ENCODE results near the gene CYBRD1.
"Not testable (repeated sequence)": the region's sequence is repeated elsewhere in the genome, so short reads cannot be mapped to it uniquely, and the experiment has no call there.

Gene CYBRD1

GRCh38 chr2:171523088-171524017 is 1.1 kb downstream of the CYBRD1 start:
- H3K9me3 ChIP-seq (ENCODE audit: low read length) = no peaks in the 10 kb centered on the region
- no peaks in the 10 kb centered on the region for H3K27me3 ChIP-seq (ENCODE audit: insufficient read depth, low read length)
- H3K4me3 ChIP-seq (ENCODE audit: low read length) = peak overlapping the region; percentile 92
- H3K36me3 ChIP-seq (ENCODE audit: insufficient read depth, low read length) = no peaks in the 10 kb centered on the region
- H3K4me1 ChIP-seq (ENCODE audit: insufficient read depth, low read length) = peaks cover 8% of the 10 kb centered on the region
- peak overlapping the region; percentile 83 for H2AFZ ChIP-seq (ENCODE audit: low read depth, low read length)

DNA sequence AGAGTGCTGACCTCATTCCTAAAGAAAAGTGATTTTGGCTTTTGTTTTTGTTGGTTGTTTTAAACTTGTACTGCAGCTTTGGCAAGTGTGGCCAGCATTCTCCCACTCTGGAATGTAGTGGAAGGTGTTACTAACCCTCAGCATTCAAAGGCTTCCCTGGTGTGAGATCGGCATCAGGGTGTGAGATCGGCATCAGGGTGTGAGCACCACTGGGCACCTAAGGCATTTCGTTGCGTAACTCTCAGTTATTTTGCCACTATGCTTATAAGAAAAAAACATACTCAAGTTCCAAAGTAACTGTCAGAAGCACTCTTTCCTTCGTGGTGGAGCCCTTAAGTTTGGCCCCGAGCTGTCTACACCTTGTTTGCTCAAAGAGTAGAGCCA is 1.7 kb downstream of the CYBRD1 start:
- Histone ChIP-seq H3K27me3 (ENCODE audit: insufficient read depth, low read length) (no peaks in the 10 kb centered on the region), H2AFZ (ENCODE audit: low read depth, low read length) (peak overlapping the region; percentile 83), H3K36me3 (ENCODE audit: insufficient read depth, low read length) (no peaks in the 10 kb centered on the region), H3K4me3 (ENCODE audit: low read length) (peak overlapping the region; percentile 92), H3K4me1 (ENCODE audit: insufficient read depth, low read length) (peaks cover 8% of the 10 kb centered on the region), H3K9me3 (ENCODE audit: low read length) (no peaks in the 10 kb centered on the region)

- Histone ChIP-seq H3K36me3 (ENCODE audit: insufficient read depth, low read length) (no peaks in the 10 kb centered on the region), H3K4me3 (ENCODE audit: low read length) (no peak overlapping the region), H3K9me3 (ENCODE audit: low read length) (peaks cover 4% of the 10 kb centered on the region), H3K4me1 (ENCODE audit: insufficient read depth, low read length) (no peaks in the 10 kb centered on the region), H3K27me3 (ENCODE audit: insufficient read depth, low read length) (no peaks in the 10 kb centered on the region), H2AFZ (ENCODE audit: low read depth, low read length) (no peak overlapping the region)
Observed at GRCh38 chr2:171529914-171530313, 7.6 kb downstream of the CYBRD1 start.

DNA sequence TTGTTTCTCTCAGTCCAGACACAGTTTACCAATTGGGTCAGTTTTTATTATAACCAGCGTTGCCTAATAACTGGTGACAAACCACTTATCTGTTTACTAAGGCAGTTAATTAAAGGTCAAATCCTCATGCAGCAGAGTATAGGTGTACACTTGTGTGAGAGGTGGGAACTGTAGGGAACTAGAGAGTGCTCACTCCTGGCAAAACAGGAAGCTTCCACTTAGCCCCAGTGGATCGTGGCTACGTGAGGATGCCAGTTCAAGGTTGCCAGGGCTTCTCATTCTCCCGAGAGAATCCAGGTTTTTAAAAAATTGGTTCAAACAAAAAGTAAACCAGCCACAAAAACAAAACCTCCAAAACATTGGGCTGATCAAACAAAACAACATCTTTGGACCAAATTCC is 8.1 kb downstream of the CYBRD1 start:
- no peaks in the 10 kb centered on the region for H3K4me1 ChIP-seq (ENCODE audit: insufficient read depth, low read length)
- H3K9me3 ChIP-seq (ENCODE audit: low read length) = peaks cover 4% of the 10 kb centered on the region
- H3K27me3 ChIP-seq (ENCODE audit: insufficient read depth, low read length) = no peaks in the 10 kb centered on the region
- no peak overlapping the region for H2AFZ ChIP-seq (ENCODE audit: low read depth, low read length)
- H3K4me3 ChIP-seq (ENCODE audit: low read length) = no peak overlapping the region
- no peaks in the 10 kb centered on the region for H3K36me3 ChIP-seq (ENCODE audit: insufficient read depth, low read length)

- not testable (repeated sequence) for H3K36me3 ChIP-seq (ENCODE audit: insufficient read depth, low read length); H3K9me3 ChIP-seq (ENCODE audit: low read length); H2AFZ ChIP-seq (ENCODE audit: low read depth, low read length); H3K4me1 ChIP-seq (ENCODE audit: insufficient read depth, low read length); H3K27me3 ChIP-seq (ENCODE audit: insufficient read depth, low read length); H3K4me3 ChIP-seq (ENCODE audit: low read length)
Observed at GRCh38 chr2:171530859-171531258, 8.6 kb downstream of the CYBRD1 start.

DNA sequence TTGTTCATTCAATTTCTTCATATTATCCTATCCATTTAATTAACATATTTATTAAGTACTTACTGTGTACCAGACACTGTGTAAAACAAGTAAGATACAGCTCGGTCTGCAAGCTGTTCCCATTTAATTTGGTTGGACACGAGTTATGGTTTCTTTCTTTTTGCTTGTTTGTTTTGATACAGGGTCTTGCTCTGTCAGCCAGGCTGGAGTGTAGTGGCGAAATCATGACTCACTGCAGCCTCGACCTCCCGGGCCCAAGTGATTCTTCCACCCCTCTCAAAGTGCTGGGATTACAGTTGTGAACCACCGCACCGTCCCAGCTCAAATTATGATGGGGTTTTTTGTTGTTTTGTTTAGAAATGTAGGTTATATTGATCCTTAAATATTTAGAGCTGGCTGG is 9.0 kb downstream of the CYBRD1 start:
- Histone ChIP-seq H3K9me3 (ENCODE audit: low read length) (peaks cover 4% of the 10 kb centered on the region), H2AFZ (ENCODE audit: low read depth, low read length) (no peak overlapping the region), H3K4me3 (ENCODE audit: low read length) (no peak overlapping the region), H3K27me3 (ENCODE audit: insufficient read depth, low read length) (no peaks in the 10 kb centered on the region), H3K36me3 (ENCODE audit: insufficient read depth, low read length) (no peaks in the 10 kb centered on the region), H3K4me1 (ENCODE audit: insufficient read depth, low read length) (no peaks in the 10 kb centered on the region)

- Histone ChIP-seq H3K4me1 (ENCODE audit: insufficient read depth, low read length) (no peaks in the 10 kb centered on the region), H3K4me3 (ENCODE audit: low read length) (no peak overlapping the region), H3K27me3 (ENCODE audit: insufficient read depth, low read length) (no peaks in the 10 kb centered on the region), H2AFZ (ENCODE audit: low read depth, low read length) (no peak overlapping the region), H3K36me3 (ENCODE audit: insufficient read depth, low read length) (no peaks in the 10 kb centered on the region), H3K9me3 (ENCODE audit: low read length) (peaks cover 4% of the 10 kb centered on the region)
Observed at GRCh38 chr2:171531836-171532450, 9.7 kb downstream of the CYBRD1 start.

DNA sequence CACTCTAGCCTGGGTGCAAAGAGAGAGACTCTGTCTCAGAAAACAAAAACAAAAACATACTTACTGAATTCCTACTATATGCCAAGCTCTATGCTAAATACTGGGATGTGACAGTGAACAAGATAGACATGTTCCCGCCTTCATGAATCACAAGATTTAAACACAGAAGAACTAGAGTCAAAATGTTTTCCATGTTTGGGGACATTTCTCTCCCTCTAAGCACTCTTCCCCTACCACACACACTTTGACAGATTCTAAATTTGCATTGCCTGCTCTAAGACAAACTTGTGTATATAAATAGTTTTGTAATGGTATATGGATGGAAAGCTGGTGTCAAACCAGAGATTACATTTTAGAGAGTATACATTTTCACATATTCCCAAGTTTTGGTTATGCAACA is 11.1 kb downstream of the CYBRD1 start:
- Histone ChIP-seq H2AFZ (ENCODE audit: low read depth, low read length) (no peak overlapping the region), H3K4me3 (ENCODE audit: low read length) (no peak overlapping the region), H3K36me3 (ENCODE audit: insufficient read depth, low read length) (no peaks in the 10 kb centered on the region), H3K27me3 (ENCODE audit: insufficient read depth, low read length) (no peaks in the 10 kb centered on the region), H3K4me1 (ENCODE audit: insufficient read depth, low read length) (no peaks in the 10 kb centered on the region), H3K9me3 (ENCODE audit: low read length) (peaks cover 4% of the 10 kb centered on the region)

DNA sequence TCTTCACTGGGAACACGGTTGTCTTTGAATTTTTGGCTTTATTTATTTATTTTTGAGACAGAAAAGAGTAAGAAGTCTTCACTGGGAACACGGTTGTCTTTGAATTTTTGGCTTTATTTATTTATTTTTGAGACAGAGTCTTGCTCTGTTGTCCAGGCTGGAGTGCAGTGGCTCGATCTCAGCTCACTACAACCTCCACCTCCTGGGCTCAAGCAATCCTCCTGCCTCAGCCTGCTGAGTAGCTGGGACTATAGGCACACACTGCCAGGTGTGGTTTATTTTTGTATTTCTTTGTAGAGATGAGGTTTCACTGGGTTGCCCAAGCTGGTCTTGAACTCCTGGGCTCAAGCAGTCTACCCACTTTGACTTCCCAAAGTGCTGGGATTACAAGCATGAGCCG is 13.3 kb downstream of the CYBRD1 start:
- not testable (repeated sequence) for H3K36me3 ChIP-seq (ENCODE audit: insufficient read depth, low read length); H2AFZ ChIP-seq (ENCODE audit: low read depth, low read length); H3K9me3 ChIP-seq (ENCODE audit: low read length); H3K27me3 ChIP-seq (ENCODE audit: insufficient read depth, low read length); H3K4me1 ChIP-seq (ENCODE audit: insufficient read depth, low read length); H3K4me3 ChIP-seq (ENCODE audit: low read length)

DNA sequence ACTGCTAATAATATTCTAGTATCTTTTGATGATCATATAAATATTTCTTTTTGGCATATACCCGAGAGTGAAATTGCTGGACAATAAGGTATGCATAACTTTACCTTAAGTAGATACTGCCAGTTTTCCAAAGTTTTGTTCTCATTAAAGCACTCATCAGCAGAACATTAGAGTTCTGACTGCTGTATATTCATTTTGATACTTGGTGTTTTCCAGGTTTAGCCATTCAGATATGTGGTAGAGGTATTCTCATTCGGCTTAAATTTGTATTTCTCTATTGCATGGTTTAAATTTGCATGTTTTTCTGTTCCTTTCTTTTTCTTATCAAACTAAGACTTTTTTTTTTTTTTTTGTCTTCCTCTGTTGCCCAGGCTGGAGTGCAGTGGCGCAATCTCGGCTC is 18.2 kb downstream of the CYBRD1 start:
- H3K9me3 ChIP-seq (ENCODE audit: low read length) = no peaks in the 10 kb centered on the region
- no peak overlapping the region for H3K4me3 ChIP-seq (ENCODE audit: low read length)
- H3K4me1 ChIP-seq (ENCODE audit: insufficient read depth, low read length) = no peaks in the 10 kb centered on the region
- H3K36me3 ChIP-seq (ENCODE audit: insufficient read depth, low read length) = peaks cover 3% of the 10 kb centered on the region
- no peak overlapping the region for H2AFZ ChIP-seq (ENCODE audit: low read depth, low read length)
- H3K27me3 ChIP-seq (ENCODE audit: insufficient read depth, low read length) = no peaks in the 10 kb centered on the region

- Histone ChIP-seq H3K27me3 (ENCODE audit: insufficient read depth, low read length) (no peaks in the 10 kb centered on the region), H3K36me3 (ENCODE audit: insufficient read depth, low read length) (peaks cover 3% of the 10 kb centered on the region), H3K4me1 (ENCODE audit: insufficient read depth, low read length) (no peaks in the 10 kb centered on the region), H2AFZ (ENCODE audit: low read depth, low read length) (no peak overlapping the region), H3K9me3 (ENCODE audit: low read length) (no peaks in the 10 kb centered on the region), H3K4me3 (ENCODE audit: low read length) (no peak overlapping the region)
Observed at GRCh38 chr2:171541202-171541887, 19.1 kb downstream of the CYBRD1 start.

DNA sequence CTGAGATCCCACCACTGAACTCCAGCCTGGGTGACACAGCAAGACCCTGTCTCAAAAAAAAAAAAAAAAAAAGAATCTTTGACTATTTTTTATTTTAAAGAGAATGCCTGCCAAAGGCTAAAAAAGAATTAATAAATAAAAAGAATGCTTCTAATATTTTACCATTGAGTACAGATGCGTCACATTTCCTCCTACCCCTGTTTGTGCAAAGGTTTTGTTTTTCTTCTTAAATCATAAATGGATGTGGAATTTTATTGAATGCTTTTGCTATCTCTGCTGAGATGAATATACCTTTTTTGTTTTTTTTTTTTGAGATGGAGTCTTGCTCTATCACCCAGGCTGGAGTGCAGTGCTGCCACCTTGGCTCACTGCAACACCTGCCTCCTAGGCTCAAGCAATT is 22.8 kb downstream of the CYBRD1 start:
- Histone ChIP-seq H3K4me3 (ENCODE audit: low read length) (no peak overlapping the region), H3K36me3 (ENCODE audit: insufficient read depth, low read length) (peaks cover 3% of the 10 kb centered on the region), H3K27me3 (ENCODE audit: insufficient read depth, low read length) (no peaks in the 10 kb centered on the region), H2AFZ (ENCODE audit: low read depth, low read length) (no peak overlapping the region), H3K9me3 (ENCODE audit: low read length) (no peaks in the 10 kb centered on the region), H3K4me1 (ENCODE audit: insufficient read depth, low read length) (no peaks in the 10 kb centered on the region)

- Histone ChIP-seq H2AFZ (ENCODE audit: low read depth, low read length) (no peak overlapping the region), H3K4me1 (ENCODE audit: insufficient read depth, low read length) (no peaks in the 10 kb centered on the region), H3K4me3 (ENCODE audit: low read length) (no peak overlapping the region), H3K36me3 (ENCODE audit: insufficient read depth, low read length) (peaks cover 3% of the 10 kb centered on the region), H3K9me3 (ENCODE audit: low read length) (no peaks in the 10 kb centered on the region), H3K27me3 (ENCODE audit: insufficient read depth, low read length) (no peaks in the 10 kb centered on the region)
Observed at GRCh38 chr2:171547256-171547655, 25.0 kb downstream of the CYBRD1 start.
